BJ (cell line): ENCODE results near the gene GEMIN7. TPM values are rescaled to one million over a fixed set of nuclear protein-coding genes. Genes with fewer than 3 reads are reported as not detected.

Experiments used
- CTCF ChIA-PET: fragments of 350-600 bp; formaldehyde crosslinking; extraction: SDS; loops from one replicate; lab custom pipeline; 2021; ENCODE audit warnings: antibody characterized with exemption, inconsistent platforms; lab: Yijun Ruan, JAX
- POLR2A ChIA-PET: fragments of 300-600 bp; sonication (Branson Sonifier 250); formaldehyde crosslinking; extraction: SDS; loops from one replicate; lab custom pipeline; 2021; ENCODE audit warnings: antibody characterized with exemption; lab: Charles Lee
- DNase-seq: peaks from one replicate; pipeline ENCODE4 v3.0.0-alpha.2; 2011; ENCODE audit warnings: low read depth
- H3K27me3 ChIP-seq: 2 replicates; pipeline ENCODE4 v1.6.0; 2011; ENCODE audit warnings: low read length; ENCODE audit not compliant: control insufficient read depth, insufficient read depth
- H3K36me3 ChIP-seq: 2 replicates; pipeline ENCODE4 v1.5.1; 2011; ENCODE audit warnings: low read length; ENCODE audit not compliant: control insufficient read depth, insufficient read depth
- H3K4me3 ChIP-seq: 2 replicates; pipeline ENCODE4 v1.5.1; 2011; ENCODE audit warnings: low read depth, mild to moderate bottlenecking, control low read depth, low read length
- polyA plus RNA-seq: library from polyadenylated mRNA; depleted of rRNA; stranded (reverse); fragments of >200 nt; gene quantifications from 2 replicates; pipeline ENCODE4 v1.2.3, GENCODE V29; 2011
- TF ChIP-seq, protein P1 (sequence below): IDR thresholded peaks from 2 replicates; pipeline ENCODE4 v1.5.1; 2011; ENCODE audit warnings: low read depth, mild to moderate bottlenecking, control low read depth, inconsistent platforms, low read length, moderate library complexity; ENCODE audit not compliant: insufficient read depth

The GEMIN7 gene
- polyA plus RNA-seq, 1 experiment, result 25.0 TPM

DNA sequence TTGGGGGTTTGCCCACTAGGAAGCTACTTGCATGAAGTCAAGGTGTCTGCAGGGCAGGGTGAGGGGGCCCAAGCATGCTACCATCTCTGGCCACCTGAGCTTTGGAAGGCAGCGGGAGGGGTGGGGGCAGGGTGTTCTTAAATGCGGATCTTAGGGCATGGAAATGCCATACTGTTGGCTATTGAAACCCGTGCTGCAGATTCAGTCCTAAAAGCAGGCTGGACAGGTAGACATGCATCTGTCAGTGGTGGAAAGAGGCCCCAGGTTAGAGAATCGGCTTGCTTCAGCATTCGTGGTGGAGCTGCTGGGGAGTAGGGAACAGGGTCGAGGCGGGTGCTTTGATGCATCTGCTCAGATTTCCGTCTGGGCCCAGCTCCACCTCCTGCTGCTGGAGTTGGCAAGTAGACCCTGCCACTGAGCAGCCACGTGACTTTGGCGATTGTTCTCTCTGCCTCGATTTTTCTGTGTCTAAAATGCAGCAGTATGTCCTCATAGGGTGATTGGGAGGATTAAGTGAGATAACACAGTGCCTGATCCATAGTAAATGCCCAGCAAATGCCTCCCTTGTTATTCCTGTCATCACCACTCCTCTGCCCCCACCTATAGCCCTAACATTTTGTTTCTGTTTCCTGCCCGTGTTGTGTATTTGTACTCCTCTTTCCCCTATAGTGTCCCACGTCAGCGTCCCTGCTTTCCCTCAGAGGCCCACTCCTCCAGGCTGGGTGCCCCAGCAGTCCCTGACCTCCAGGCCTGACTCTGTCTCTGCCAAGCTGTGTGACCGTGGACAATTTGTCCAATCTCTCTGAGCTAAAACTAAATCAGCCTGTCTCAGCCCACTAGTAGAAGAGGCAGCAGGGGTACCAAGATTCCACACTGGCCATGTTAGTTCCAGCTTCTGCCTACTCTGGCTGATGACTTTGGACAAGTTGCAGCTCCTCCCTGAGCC lies 19.7 kb downstream of the GEMIN7 start:
- H3K27me3 ChIP-seq, result no peaks in the 10 kb centered on the region
- H3K4me3 ChIP-seq, result no peak overlapping the region
- TF ChIP-seq, protein P1, sequence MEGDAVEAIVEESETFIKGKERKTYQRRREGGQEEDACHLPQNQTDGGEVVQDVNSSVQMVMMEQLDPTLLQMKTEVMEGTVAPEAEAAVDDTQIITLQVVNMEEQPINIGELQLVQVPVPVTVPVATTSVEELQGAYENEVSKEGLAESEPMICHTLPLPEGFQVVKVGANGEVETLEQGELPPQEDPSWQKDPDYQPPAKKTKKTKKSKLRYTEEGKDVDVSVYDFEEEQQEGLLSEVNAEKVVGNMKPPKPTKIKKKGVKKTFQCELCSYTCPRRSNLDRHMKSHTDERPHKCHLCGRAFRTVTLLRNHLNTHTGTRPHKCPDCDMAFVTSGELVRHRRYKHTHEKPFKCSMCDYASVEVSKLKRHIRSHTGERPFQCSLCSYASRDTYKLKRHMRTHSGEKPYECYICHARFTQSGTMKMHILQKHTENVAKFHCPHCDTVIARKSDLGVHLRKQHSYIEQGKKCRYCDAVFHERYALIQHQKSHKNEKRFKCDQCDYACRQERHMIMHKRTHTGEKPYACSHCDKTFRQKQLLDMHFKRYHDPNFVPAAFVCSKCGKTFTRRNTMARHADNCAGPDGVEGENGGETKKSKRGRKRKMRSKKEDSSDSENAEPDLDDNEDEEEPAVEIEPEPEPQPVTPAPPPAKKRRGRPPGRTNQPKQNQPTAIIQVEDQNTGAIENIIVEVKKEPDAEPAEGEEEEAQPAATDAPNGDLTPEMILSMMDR, result no peak
- no peaks in the 10 kb centered on the region for H3K36me3 ChIP-seq
- ChIA-PET POLR2A (no interaction called here), CTCF (interaction anchor here (0.6 to 2.4 kb wide), 5 partner anchors 11 to 235 kb away, joined by 3 to 8 read pairs (median 4); no protein-coding TSS in a partner anchor)
- DNase-seq, result no peak

DNA sequence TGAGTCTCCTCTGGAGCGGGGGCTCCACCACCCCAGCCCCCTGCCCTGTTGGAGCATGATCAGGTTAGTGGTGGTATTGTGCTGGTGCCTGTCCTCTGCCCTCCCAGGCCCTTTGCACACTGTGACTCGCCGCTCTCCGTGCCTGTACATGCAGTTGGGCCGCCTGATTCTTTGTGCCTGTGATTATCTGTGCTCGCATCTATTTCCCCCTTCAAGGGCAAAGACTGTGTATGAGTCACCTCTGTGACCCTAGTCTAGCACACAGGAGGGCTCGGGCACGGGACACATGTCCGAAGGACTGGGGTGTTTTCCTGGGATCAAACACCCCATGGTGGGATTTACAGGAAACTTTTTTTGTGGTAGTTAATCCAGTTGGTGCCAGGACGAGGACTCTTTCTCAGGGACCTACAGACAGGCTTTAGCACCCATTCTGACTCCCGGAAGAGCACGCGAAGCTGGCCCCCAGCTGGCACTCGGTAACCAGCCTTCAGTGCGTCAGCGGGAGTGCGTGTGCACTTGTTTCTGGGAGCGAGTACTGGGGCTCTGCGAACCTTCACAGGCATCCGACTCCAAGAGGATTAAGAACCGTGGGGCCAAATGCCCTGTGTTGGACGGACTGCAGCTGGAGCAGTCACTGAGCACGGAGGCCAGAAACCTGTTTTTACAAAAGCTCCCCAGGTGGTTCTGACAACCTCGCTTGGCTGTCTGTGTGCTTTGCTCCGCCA lies 20.6 kb downstream of the GEMIN7 start:
- Histone ChIP-seq H3K36me3 (no peaks in the 10 kb centered on the region), H3K4me3 (no peak overlapping the region), H3K27me3 (no peaks in the 10 kb centered on the region)
- DNase-seq, result no peak
- TF ChIP-seq, protein P1, result no peak
- ChIA-PET POLR2A (no interaction called here), CTCF (interaction anchor here (1.1 to 2.4 kb wide), 2 partner anchors 26 to 40 kb away, joined by 5 to 8 read pairs; no protein-coding TSS in a partner anchor)

DNA sequence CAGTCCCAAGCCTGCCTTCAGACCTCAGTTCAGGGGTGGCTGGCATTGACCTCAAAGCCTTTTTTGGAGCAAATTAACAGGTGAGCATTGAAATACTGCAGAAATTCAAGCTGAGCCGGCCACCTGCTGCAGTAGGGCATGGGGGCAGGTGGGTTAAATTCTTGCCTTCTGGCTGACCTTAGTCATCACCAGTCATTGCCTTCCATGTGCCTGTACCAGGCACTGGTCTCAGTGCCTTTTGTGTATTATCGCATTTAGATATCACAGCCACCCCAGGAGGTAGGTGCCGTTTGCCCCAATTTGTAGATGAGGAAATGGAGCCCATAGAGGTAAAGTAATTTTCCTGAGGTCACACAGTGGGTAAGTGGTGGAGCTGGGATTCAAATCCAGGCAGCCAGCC lies 21.1 kb downstream of the GEMIN7 start:
- DNase-seq, result no peak
- H3K27me3 ChIP-seq, result no peaks in the 10 kb centered on the region
- H3K36me3 ChIP-seq, result no peaks in the 10 kb centered on the region
- ChIA-PET CTCF (no interaction called here), POLR2A (no interaction called here)
- TF ChIP-seq, protein P1, result no peak
- H3K4me3 ChIP-seq, result no peak overlapping the region

DNA sequence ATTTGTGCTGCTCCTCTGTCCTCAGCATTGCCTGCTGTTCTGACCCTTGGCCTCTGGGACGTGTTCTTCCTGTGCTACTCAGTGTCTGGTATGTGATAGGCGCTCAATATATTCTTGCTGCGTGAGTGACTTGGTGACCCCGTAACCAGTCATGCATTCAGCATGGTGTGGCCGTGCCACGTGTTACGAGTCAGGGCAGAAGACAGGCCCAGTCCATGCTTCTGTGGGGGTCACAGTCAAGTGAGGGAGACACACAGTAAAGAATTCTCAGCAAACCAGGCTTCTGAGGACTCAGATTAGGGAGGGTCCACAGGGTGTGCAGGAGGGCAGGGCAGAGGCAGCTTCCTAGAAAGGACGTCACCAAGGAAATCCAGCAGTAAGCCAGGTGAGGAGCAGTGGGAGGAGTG lies 21.8 kb downstream of the GEMIN7 start:
- no peak for DNase-seq
- Histone ChIP-seq H3K36me3 (no peaks in the 10 kb centered on the region), H3K27me3 (no peaks in the 10 kb centered on the region), H3K4me3 (no peak overlapping the region)
- CTCF ChIA-PET, result interaction anchor here (1.1 to 1.5 kb wide), 3 partner anchors 25 to 148 kb away, joined by 3 to 4 read pairs (median 4); partner anchors contain the start of gene CLASRP
- POLR2A ChIA-PET, result no interaction called here
- TF ChIP-seq, protein P1, result no peak

DNA sequence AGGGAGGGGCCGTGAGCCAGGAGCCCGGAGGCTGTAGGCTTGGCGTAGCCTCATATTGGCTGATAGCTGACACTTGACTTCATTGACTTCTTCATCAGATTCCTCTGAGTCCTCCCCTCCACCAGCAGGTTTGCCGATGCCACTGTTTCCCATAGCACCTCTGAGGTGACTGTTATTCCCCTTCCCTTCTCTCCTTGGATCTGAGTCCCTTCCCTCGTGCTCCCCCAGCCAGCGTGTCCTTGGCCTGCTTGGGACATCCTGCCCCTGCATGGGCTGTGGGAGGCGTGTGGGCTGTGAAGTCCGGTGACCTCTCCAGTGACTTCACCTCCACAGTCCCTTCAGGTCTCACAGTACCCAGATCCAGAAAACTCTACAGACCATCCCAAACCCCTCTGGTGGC lies 22.7 kb downstream of the GEMIN7 start:
- DNase-seq, result no peak
- TF ChIP-seq, protein P1, result no peak
- no peak overlapping the region for H3K4me3 ChIP-seq
- POLR2A ChIA-PET, result no interaction called here
- CTCF ChIA-PET, result interaction anchor here (1.4 to 1.5 kb wide), 2 partner anchors 62 to 147 kb away, joined by 4 read pairs; partner anchors contain the start of gene CLASRP
- no peaks in the 10 kb centered on the region for H3K27me3 ChIP-seq
- H3K36me3 ChIP-seq, result no peaks in the 10 kb centered on the region
